H9 (cell line): ENCODE measurements around the gene LSM11. TPM values are rescaled to one million over a fixed set of nuclear protein-coding genes. Genes with fewer than 3 reads are reported as not detected.
A peak's percentile ranks its signal among the peaks of the same experiment; 100 is the strongest.

ENCODE experiments used
- DNase-seq: peaks from one replicate; pipeline ENCODE4 v3.0.0-alpha.2; 2017
- H2AFZ ChIP-seq: one replicate; pipeline ENCODE4 v1.6.1; 2013; ENCODE audit warnings: mild to moderate bottlenecking, low read length, control low read depth, moderate library complexity
- H2AK5ac ChIP-seq: 2 replicates; pipeline ENCODE4 v1.6.1; 2013; ENCODE audit warnings: low read length, control low read depth, mixed read lengths; ENCODE audit not compliant: insufficient read length
- H2BK120ac ChIP-seq: one replicate; pipeline ENCODE4 v1.6.1; 2013; ENCODE audit warnings: low read depth, mild to moderate bottlenecking, low read length, control low read depth, inconsistent platforms; ENCODE audit not compliant: poor library complexity, severe bottlenecking
- H2BK12ac ChIP-seq: 2 replicates; pipeline ENCODE4 v1.6.1; 2013; ENCODE audit warnings: low read length, control low read depth, mixed read lengths, low read depth; ENCODE audit not compliant: insufficient read length
- H2BK15ac ChIP-seq: 2 replicates; pipeline ENCODE4 v1.6.1; 2013; ENCODE audit warnings: low read depth, low read length, control low read depth
- H2BK20ac ChIP-seq: one replicate; pipeline ENCODE4 v1.6.1; 2013; ENCODE audit warnings: low read depth, mild to moderate bottlenecking, low read length, control low read depth, inconsistent platforms; ENCODE audit not compliant: poor library complexity, severe bottlenecking
- H2BK5ac ChIP-seq: 2 replicates; pipeline ENCODE4 v1.6.1; 2013; ENCODE audit warnings: low read length, control low read depth, mixed read lengths; ENCODE audit not compliant: insufficient read length
- H3K14ac ChIP-seq: 2 replicates; pipeline ENCODE4 v1.6.1; 2013; ENCODE audit warnings: low read length, control low read depth; ENCODE audit not compliant: insufficient read depth
- H3K18ac ChIP-seq: 2 replicates; pipeline ENCODE4 v1.6.1; 2013; ENCODE audit warnings: low read depth, mild to moderate bottlenecking, mixed read lengths, low read length, control low read depth; ENCODE audit not compliant: insufficient read length
- H3K23ac ChIP-seq: 2 replicates; pipeline ENCODE4 v1.6.1; 2013; ENCODE audit warnings: low read length, control low read depth, mixed read lengths, low read depth; ENCODE audit not compliant: insufficient read length
- H3K23me2 ChIP-seq: 2 replicates; pipeline ENCODE4 v1.6.1; 2013; ENCODE audit warnings: low read depth, mild to moderate bottlenecking, mixed read lengths, low read length, control low read depth; ENCODE audit not compliant: insufficient read length, poor library complexity, severe bottlenecking
- H3K27ac ChIP-seq: 2 replicates; pipeline ENCODE4 v1.5.1; 2013; ENCODE audit warnings: low read length, control low read depth, mixed read lengths, low read depth; ENCODE audit not compliant: insufficient read length
- H3K27me3 ChIP-seq: 2 replicates; pipeline ENCODE4 v1.6.1; 2013; ENCODE audit warnings: low read length, control low read depth, inconsistent platforms; ENCODE audit not compliant: insufficient read depth
- H3K4ac ChIP-seq: 2 replicates; pipeline ENCODE4 v1.6.1; 2013; ENCODE audit warnings: low read depth, mild to moderate bottlenecking, control low read depth, inconsistent platforms, low read length, moderate library complexity
- H3K4me1 ChIP-seq: 2 replicates; pipeline ENCODE4 v1.6.1; 2013; ENCODE audit warnings: low read length, control low read depth, inconsistent platforms; ENCODE audit not compliant: insufficient read depth
- H3K4me2 ChIP-seq: 2 replicates; pipeline ENCODE4 v1.6.1; 2013; ENCODE audit warnings: low read length, control low read depth, mixed read lengths; ENCODE audit not compliant: insufficient read length, insufficient read depth
- H3K56ac ChIP-seq: 2 replicates; pipeline ENCODE4 v1.6.1; 2013; ENCODE audit warnings: low read depth, mild to moderate bottlenecking, mixed read lengths, low read length, control low read depth; ENCODE audit not compliant: insufficient read length
- H3K79me1 ChIP-seq: 2 replicates; pipeline ENCODE4 v1.6.1; 2013; ENCODE audit warnings: low read depth, mild to moderate bottlenecking, moderate library complexity, low read length, control low read depth, inconsistent platforms; ENCODE audit not compliant: insufficient read depth, poor library complexity, severe bottlenecking
- H3K79me2 ChIP-seq: 2 replicates; pipeline ENCODE4 v1.6.1; 2013; ENCODE audit warnings: low read length, control low read depth, inconsistent platforms; ENCODE audit not compliant: insufficient read depth
- H3K9ac ChIP-seq: 2 replicates; pipeline ENCODE4 v1.6.1; 2013; ENCODE audit warnings: low read length, control low read depth, mixed read lengths; ENCODE audit not compliant: insufficient read length; ENCODE audit errors: extremely low read depth
- H3K9me3 ChIP-seq: one replicate; pipeline ENCODE4 v1.6.1; 2013; ENCODE audit warnings: low read depth, low read length, inconsistent platforms; ENCODE audit not compliant: control insufficient read depth
- H3T11ph ChIP-seq: one replicate; pipeline ENCODE4 v1.6.1; 2013; ENCODE audit warnings: mild to moderate bottlenecking, low read length, control low read depth, inconsistent platforms
- H4K20me1 ChIP-seq: one replicate; pipeline ENCODE4 v1.6.1; 2013; ENCODE audit not compliant: control insufficient read depth, insufficient read length, insufficient read depth
- H4K5ac ChIP-seq: 2 replicates; pipeline ENCODE4 v1.6.1; 2013; ENCODE audit warnings: low read depth, mild to moderate bottlenecking, mixed read lengths, low read length, control low read depth; ENCODE audit not compliant: insufficient read length
- H4K8ac ChIP-seq: replicated peaks from 2 replicates; pipeline ENCODE4 v1.6.1; 2013; ENCODE audit warnings: low read length, control low read depth, mixed read lengths, low read depth; ENCODE audit not compliant: insufficient read length
- H4K91ac ChIP-seq: 2 replicates; pipeline ENCODE4 v1.6.1; 2013; ENCODE audit warnings: low read depth, mild to moderate bottlenecking, moderate library complexity, mixed read lengths, low read length, control low read depth; ENCODE audit not compliant: insufficient read length
- H3K27ac Mint-ChIP-seq, 3 experiments: 2 replicates in 2 of 3; 3 replicates in 1 of 3; pipeline ENCODE4 v1.8.0; 2020 to 2021; ENCODE audit warnings: mixed read lengths in 3 of 3, mild to moderate bottlenecking in 1 of 3, moderate library complexity in 1 of 3
- H3K27me3 Mint-ChIP-seq: 2 replicates; pipeline ENCODE4 v1.8.0; 2021; ENCODE audit warnings: low read depth, mild to moderate bottlenecking, moderate library complexity, mixed read lengths
- H3K36me3 Mint-ChIP-seq, 3 experiments: 2 replicates in 2 of 3; 3 replicates in 1 of 3; pipeline ENCODE4 v1.8.0; 2020 to 2021; ENCODE audit warnings: low read depth in 3 of 3, mixed read lengths in 3 of 3; ENCODE audit not compliant: insufficient read depth in 1 of 3
- H3K4me1 Mint-ChIP-seq, 2 experiments: 2 replicates each; pipeline ENCODE4 v1.8.0; 2020; ENCODE audit warnings: mixed read lengths in 2 of 2
- H3K4me3 Mint-ChIP-seq, 2 experiments: 2 replicates in 1 of 2; 3 replicates in 1 of 2; pipeline ENCODE4 v1.8.0; 2020 to 2021; ENCODE audit warnings: mild to moderate bottlenecking in 2 of 2, mixed read lengths in 2 of 2, moderate library complexity in 1 of 2
- H3K9me3 Mint-ChIP-seq, 2 experiments: 2 replicates in 1 of 2; 3 replicates in 1 of 2; pipeline ENCODE4 v1.8.0; 2020; ENCODE audit warnings: mild to moderate bottlenecking in 2 of 2, mixed read lengths in 2 of 2, moderate library complexity in 1 of 2
- CTCF ChIP-seq: fragments of 200-600 bp; sonication (generic); conservative IDR thresholded peaks from 3 replicates; pipeline ENCODE4 v1.8.0; 2021; ENCODE audit warnings: antibody characterized with exemption, mild to moderate bottlenecking
- WGBS: extraction: QIAGEN DNeasy Blood & Tissue Kit; methylation state at CpG from one replicate; pipeline ENCODE4 v1.1.7; 2013; ENCODE audit warnings: missing lambda C conversion rate, low lambda C conversion rate, mixed read lengths; ENCODE audit not compliant: insufficient read length; ENCODE audit errors: extremely low coverage; 5-methylcytosine and 5-hydroxymethylcytosine counted together
- total RNA-seq: library from RNA; stranded (reverse); gene quantifications from 2 replicates; pipeline ENCODE4 v1.2.1, GENCODE V29; 2021

The LSM11 gene
- total RNA-seq, 1 experiment from 2014 or later: 4.7 TPM

DNA sequence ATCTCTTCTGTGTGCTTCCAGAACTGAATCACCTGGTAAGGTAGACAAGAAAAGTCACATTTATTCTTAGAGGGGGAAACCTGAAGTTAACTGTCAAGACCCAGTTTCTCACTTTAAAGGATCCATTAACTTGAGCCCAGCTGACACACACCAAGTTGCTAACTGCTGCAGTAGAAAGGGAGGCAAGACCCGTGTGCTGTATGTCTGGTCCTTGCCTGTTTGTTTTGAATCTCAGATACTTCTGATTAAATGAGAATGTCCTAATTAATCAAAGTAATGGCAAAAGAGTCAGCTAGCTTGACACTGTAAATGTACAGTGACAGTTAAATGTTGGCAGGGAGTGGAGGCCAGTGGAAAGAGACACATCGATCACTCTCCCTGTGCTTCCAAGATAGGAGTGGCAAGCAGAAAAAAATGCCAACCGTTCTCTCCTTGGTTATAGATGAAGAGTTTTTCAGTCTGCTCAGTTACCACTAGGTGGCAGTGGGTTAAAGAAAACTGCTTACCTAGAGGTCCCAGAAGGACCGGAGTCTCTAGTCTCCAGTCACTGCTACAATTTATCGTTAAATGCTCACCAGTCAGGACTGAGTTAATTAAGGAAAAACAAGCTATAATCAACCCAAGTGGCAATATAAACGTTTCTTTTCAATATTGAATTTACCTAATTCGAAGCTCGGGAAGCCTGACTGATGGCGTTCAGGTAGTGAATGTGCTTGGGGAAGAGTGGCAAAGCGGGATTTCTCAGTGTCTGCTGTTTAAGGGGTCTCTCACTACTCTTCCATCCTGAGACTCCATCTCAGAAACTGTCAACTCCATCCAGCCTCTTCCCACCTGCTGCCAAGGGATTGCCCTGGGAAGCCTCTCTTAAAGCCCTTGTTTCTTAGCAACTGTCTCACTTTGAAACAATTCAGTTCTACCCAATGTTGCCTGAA is 18.4 kb downstream of the LSM11 start:
- no peak overlapping the region for H3K4me2 ChIP-seq

More for the DNA sequence above, 18.4 kb downstream of the LSM11 start:
- no peak overlapping the region for H3K18ac ChIP-seq
- no peak overlapping the region for H3K27ac ChIP-seq
- H2BK12ac ChIP-seq: no peak overlapping the region
- peak; percentile 39 for DNase-seq
- Mint-ChIP-seq H3K27ac (no peak overlapping the region), H3K27me3 (no peaks in the 10 kb centered on the region), H3K4me3 (no peak overlapping the region), H3K9me3 (no peaks in the 10 kb centered on the region), H3K36me3 (no peaks in the 10 kb centered on the region; a peak in 1 of 7 replicates), H3K4me1 (0 out of 4 replicates have a peak, but pooled peaks cover 0 to 4% of the 10 kb centered on the region in 2 experiments)
- no peaks in the 10 kb centered on the region for H3K79me1 ChIP-seq
- H2AFZ ChIP-seq: no peak overlapping the region
- TF ChIP-seq CTCF: peak; percentile 87
- no peaks in the 10 kb centered on the region for H3K4me1 ChIP-seq
- no peak overlapping the region for H2BK15ac ChIP-seq
- no peaks in the 10 kb centered on the region for H3K9me3 ChIP-seq
- H2BK120ac ChIP-seq: no peak overlapping the region
- no peaks in the 10 kb centered on the region for H3K79me2 ChIP-seq
- H3K56ac ChIP-seq: no peak overlapping the region
- H2BK20ac ChIP-seq: no peak overlapping the region
- no peaks in the 10 kb centered on the region for H3K27me3 ChIP-seq
- no peak overlapping the region for H4K8ac ChIP-seq
- H4K20me1 ChIP-seq: no peaks in the 10 kb centered on the region
- H4K91ac ChIP-seq: no peak overlapping the region
- no peaks in the 10 kb centered on the region for H3K23me2 ChIP-seq
- H2BK5ac ChIP-seq: no peak overlapping the region
- H2AK5ac ChIP-seq: no peak overlapping the region
- no peak overlapping the region for H3K23ac ChIP-seq
- no CpG with 5 or more reads among the region's 10 CpGs for WGBS
- no peak overlapping the region for H4K5ac ChIP-seq
- no peak overlapping the region for H3K14ac ChIP-seq
- no peak overlapping the region for H3K4ac ChIP-seq
- H3K9ac ChIP-seq: no peak overlapping the region
- no peak overlapping the region for H3T11ph ChIP-seq
